ENCODE measurements around the gene AMY2B.
"Not testable (repeated sequence)": the region's sequence is repeated elsewhere in the genome, so short reads cannot be mapped to it uniquely, and the experiment has no call there.

The AMY2B gene

GRCh38 chr1:103571289-103571688 lies at the start of gene AMY2B:
TSS of gene AMY2B (plus strand) at chr1:103571589. CDS start at chr1:103571603, 14 bp downstream.
- not testable (repeated sequence) for DNase-seq (ENCODE audit: low read depth in 2 of 3, low spot score in 1 of 3)

GRCh38 chr1:103523346-103523745 lies 48.0 kb upstream of the AMY2B start:
- DNase-seq (ENCODE audit: low read depth in 2 of 3, low spot score in 1 of 3), result no peak

- peak in 1 of 3 donors; percentile 8 for DNase-seq (ENCODE audit: low read depth in 2 of 3, low spot score in 1 of 3)
Measured at GRCh38 chr1:103525114-103525606, 46.2 kb upstream of the AMY2B start.

- DNase-seq (ENCODE audit: low read depth in 2 of 3, low spot score in 1 of 3), result peak; percentile 69 to 75 (median 74)
Measured at GRCh38 chr1:103525607-103526507, 45.5 kb upstream of the AMY2B start, which contains the start of gene RNPC3. TSS of gene RNPC3 (plus strand) at chr1:103525699. CDS start at chr1:103526071, 372 bp downstream.

GRCh38 chr1:103527331-103527730 lies 44.1 kb upstream of the AMY2B start:
- DNase-seq (ENCODE audit: low read depth in 2 of 3, low spot score in 1 of 3), result no peak

- DNase-seq (ENCODE audit: low read depth in 2 of 3, low spot score in 1 of 3), result peak; percentile 40 to 53 (median 53)
Measured at GRCh38 chr1:103529746-103530145, 41.6 kb upstream of the AMY2B start.

- no peak for DNase-seq (ENCODE audit: low read depth in 2 of 3, low spot score in 1 of 3)
Measured at GRCh38 chr1:103538226-103538625, 33.2 kb upstream of the AMY2B start.

GRCh38 chr1:103541431-103541830 lies 30.0 kb upstream of the AMY2B start:
- no peak for DNase-seq (ENCODE audit: low read depth in 2 of 3, low spot score in 1 of 3)

- DNase-seq (ENCODE audit: low read depth in 2 of 3, low spot score in 1 of 3), result no peak
Measured at GRCh38 chr1:103546496-103546895, 24.9 kb upstream of the AMY2B start.

- no peak for DNase-seq (ENCODE audit: low read depth in 2 of 3, low spot score in 1 of 3)
Measured at GRCh38 chr1:103547840-103548239, 23.5 kb upstream of the AMY2B start.

- no peak for DNase-seq (ENCODE audit: low read depth in 2 of 3, low spot score in 1 of 3)
Measured at GRCh38 chr1:103560427-103560826, 11.0 kb upstream of the AMY2B start.

GRCh38 chr1:103561124-103561523 lies 10.3 kb upstream of the AMY2B start:
- DNase-seq (ENCODE audit: low read depth in 2 of 3, low spot score in 1 of 3), result not testable (repeated sequence)

GRCh38 chr1:103561643-103562395 lies 9.6 kb upstream of the AMY2B start:
- no peak for DNase-seq (ENCODE audit: low read depth in 2 of 3, low spot score in 1 of 3)

GRCh38 chr1:103563056-103563455 lies 8.3 kb upstream of the AMY2B start:
- DNase-seq (ENCODE audit: low read depth in 2 of 3, low spot score in 1 of 3), result no peak

- no peak for DNase-seq (ENCODE audit: low read depth in 2 of 3, low spot score in 1 of 3)
Measured at GRCh38 chr1:103569493-103569892, 1.9 kb upstream of the AMY2B start.

- no peak for DNase-seq (ENCODE audit: low read depth in 2 of 3, low spot score in 1 of 3)
Measured at GRCh38 chr1:103576065-103576464, 4.7 kb downstream of the AMY2B start.

- DNase-seq (ENCODE audit: low read depth in 2 of 3, low spot score in 1 of 3), result not testable (repeated sequence)
Measured at GRCh38 chr1:103576784-103577183, 5.4 kb downstream of the AMY2B start.

GRCh38 chr1:103582464-103582863 lies 11.1 kb downstream of the AMY2B start:
- DNase-seq (ENCODE audit: low read depth in 2 of 3, low spot score in 1 of 3), result no peak

- DNase-seq (ENCODE audit: low read depth in 2 of 3, low spot score in 1 of 3), result no peak
Measured at GRCh38 chr1:103583887-103584286, 12.5 kb downstream of the AMY2B start.

GRCh38 chr1:103584537-103584936 lies 13.1 kb downstream of the AMY2B start:
- DNase-seq (ENCODE audit: low read depth in 2 of 3, low spot score in 1 of 3), result no peak

GRCh38 chr1:103602740-103603139 lies 31.4 kb downstream of the AMY2B start:
- not testable (repeated sequence) for DNase-seq (ENCODE audit: low read depth in 2 of 3, low spot score in 1 of 3)

GRCh38 chr1:103616362-103616761 lies 45.0 kb downstream of the AMY2B start:
- DNase-seq (ENCODE audit: low read depth in 2 of 3, low spot score in 1 of 3), result no peak
